NCI-H1417 (cell line): Measurements from ENCODE around the gene IL1RN.
A peak's percentile ranks its signal among the peaks of the same experiment; 100 is the strongest.

ENCODE experiments used
- DNase-seq, 3 experiments: peaks; one replicate each; lab custom pipeline; 2025; lab: John Stamatoyannopoulos, UW

IL1RN gene

GRCh38 chr2:113156278-113157117, 29.1 kb downstream of the IL1RN start:
- DNase-seq = peak in 2 of 3 experiments; percentile 56 to 78

DNA sequence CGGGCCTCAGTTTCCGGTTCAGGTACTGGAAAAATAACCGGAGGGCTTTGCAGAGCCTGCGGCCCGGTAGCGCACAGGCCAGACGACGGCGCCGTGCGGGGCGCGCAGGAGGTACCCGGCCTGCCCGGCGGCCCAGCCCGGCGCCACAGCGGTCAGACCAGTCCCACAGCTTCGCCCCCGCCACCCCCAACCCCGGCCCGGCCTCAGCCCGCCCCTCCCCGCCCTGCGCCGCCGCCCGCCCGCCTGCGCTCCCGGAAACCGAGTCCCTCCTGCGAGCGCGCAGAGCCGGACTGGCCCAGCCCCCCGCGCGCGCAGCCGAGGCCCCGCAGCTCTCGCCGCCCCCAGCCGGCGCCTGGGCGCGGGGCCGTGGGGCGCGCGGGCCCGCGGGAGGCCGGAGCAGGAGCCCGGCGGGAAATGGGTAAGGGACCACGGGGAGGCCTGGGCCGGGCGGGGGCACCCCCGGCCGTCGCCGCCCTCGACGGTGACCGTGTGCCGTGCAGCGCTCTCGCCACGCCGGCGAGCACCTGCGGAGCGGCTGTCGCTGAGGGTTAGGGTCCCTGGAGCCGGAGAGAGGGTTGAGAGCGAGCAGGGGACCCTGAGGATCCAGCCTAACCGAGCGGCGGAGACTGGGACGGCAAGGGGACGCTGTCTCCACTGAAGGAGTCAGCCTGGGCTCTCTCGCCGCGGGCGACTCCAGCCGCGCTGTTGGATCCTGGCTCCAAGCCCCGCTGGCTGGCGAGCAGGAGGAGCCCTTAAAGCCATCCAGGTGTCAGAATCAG, 29.9 kb downstream of the IL1RN start:
- peak in 2 of 3 experiments; percentile 75 to 83 for DNase-seq

DNA sequence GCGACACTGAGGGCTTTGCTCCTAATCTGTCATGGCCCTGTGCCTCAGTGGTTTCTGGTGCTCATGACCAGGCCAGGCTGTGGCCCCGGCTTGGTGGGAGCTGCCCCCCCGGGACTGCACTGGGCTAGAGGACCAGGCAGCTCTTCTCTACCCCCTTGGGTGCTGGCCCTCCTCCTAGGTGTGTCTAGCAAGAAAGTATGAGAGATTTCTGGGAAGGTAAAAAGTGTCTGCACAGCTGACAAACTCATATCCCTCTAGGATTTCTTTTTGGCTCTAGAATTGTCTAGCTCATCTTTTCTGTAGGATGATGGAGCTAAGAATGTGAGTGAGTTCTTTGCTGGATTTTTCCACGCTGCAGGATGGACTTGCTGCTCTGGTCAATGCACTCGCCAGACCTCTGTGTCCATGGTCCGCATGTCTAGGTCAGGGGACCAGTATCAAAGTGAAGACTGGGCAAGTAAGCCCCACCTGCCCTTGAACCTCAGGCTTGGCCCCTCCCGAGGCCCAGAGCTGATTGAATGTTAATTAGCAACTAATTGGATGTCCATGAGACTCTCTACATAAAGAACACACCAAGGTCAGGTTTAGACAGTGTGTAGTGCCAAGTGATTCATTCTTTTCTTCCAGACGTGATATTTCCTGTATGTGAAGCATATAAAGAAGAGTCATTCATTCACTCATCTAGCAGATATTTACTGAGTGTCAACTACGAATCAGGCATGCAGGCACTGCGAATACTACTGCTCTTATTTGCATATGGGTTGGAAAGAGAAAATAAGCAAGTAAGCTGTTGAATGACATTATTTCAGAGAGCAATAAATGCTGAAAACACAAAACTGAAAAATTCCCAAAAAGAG, 30.7 kb downstream of the IL1RN start:
- DNase-seq = no peak

GRCh38 chr2:113158884-113159553, 31.6 kb downstream of the IL1RN start:
- DNase-seq = no peak

GRCh38 chr2:113160248-113160647, 32.9 kb downstream of the IL1RN start:
- DNase-seq = no peak

DNA sequence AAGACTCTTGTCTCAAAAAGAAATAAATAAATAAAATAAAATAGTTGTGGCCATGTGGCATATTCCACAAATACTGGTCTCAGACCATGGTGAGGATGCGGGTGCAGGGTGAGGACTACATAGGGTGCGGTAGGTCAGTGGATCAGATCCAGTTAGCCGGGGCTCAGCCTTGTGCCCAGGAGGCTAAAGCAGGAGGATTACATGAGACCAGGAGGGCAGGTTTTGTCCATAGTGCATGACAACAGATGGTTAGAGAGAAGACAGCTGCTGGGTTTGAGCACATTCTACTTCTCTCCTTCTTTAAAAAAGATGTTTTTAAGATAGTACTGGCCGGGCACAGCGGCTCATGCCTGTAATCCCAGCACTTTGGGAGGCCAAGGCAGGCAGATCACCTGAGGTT, 33.6 kb downstream of the IL1RN start:
- DNase-seq = no peak

DNA sequence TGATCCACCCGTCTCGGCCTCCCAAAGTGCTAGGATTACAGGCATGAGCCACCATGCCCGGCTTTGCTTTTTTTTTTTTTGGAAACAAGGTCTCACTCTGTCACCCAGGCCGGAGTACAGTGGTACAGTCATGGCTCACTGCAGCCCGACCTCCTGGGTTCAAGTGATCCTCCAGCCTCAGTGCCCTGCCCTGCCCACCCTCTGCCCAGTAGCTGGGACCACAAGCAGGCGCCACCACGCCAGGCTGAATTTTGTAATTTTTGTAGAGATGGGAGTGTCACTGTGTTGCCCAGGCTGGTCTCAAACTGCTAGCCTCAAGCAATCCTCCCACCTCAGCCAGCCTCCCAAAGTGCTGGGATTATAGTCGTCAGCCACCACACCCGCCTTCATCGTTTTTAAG, 34.8 kb downstream of the IL1RN start:
- no peak for DNase-seq

DNA sequence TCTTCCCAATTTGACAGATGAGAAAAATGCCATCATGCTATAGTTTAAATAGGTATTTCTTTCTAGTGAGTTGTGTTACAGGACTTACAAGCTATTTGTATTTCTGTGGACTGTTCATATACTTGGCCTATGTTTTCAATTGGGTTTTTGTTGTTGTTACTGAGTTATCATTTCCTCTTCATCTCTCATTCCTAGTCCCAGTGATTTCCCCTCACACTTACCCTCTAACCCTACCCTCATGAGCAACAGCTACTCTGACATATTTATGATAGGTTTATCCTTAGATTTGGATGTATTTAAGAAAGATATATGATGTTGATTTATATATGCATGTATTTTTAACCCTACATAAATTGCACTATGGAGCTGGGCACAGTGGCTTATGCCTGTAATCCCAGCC, 35.5 kb downstream of the IL1RN start:
- no peak for DNase-seq

- no peak for DNase-seq
These were observed 37.0 kb downstream of the IL1RN start for GRCh38 chr2:113164215-113164929.

DNA sequence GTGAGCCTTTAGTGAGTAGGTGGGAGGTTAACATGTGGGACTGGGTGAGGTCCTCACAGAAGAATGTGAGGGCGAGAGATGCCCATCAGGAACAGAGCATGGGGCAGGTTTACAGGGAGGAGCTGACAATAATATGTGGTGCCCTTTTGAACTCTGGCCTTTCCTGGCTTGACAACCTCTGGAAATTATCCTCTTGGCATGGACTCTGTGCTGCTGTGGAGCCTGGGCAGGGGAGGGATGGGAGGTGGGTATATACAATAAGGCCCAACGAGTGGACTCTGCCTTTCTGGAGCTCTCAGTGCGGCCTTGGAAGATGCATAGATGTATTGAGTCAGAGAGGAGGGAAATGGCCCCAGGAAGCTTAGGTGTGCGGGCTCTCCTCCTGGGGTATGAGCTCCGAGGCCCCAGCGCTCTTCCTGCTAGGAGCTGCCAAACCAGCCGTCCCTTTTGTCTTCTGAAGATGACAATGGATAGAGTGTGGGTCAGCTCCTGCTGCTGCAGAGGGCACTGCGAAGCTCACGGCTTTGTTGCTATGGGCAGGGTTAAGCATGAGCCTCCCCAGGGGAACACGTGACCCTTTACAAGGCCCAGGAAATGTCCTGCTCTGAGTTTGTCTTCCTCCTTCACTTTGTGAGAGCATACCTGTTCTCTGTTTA, 37.7 kb downstream of the IL1RN start:
- no peak for DNase-seq

- no peak for DNase-seq
These were observed 38.8 kb downstream of the IL1RN start for GRCh38 chr2:113166187-113166645.

- DNase-seq = peak in 2 of 3 experiments; percentile 32 to 63
These were observed 39.9 kb downstream of the IL1RN start for GRCh38 chr2:113167115-113167932.

DNA sequence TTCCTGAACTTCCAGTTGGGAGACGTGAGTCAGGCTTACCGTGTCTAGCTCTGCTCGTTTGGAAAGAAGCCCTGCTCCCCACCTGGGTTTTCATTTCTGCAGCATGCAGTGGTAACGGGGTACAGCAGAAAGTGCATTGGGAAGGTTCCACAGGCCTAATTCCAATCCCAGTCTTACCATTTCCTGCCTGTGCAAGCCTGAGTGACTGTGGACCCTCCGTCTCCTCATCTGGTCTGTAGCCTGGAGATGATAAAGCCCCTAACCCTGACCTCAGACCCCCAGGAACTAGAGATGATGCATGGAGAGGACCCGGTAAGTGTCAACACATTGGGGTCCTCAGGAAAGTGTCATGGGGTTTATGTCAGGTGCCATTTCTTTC, 40.6 kb downstream of the IL1RN start:
- no peak for DNase-seq

- DNase-seq = no peak
These were observed 41.7 kb downstream of the IL1RN start for GRCh38 chr2:113169002-113169530.

- no peak for DNase-seq
These were observed 42.2 kb downstream of the IL1RN start for GRCh38 chr2:113169586-113169985.

GRCh38 chr2:113171334-113172075, 44.1 kb downstream of the IL1RN start:
- DNase-seq = no peak

- DNase-seq = no peak
These were observed 45.5 kb downstream of the IL1RN start for GRCh38 chr2:113172721-113173541.
